Liver (tissue), 3 donors: ENCODE measurements around the gene NAA10.

ENCODE experiments used
- EGR1 ChIP-seq, 2 donors: IDR thresholded peaks; 2 replicates each; pipeline ENCODE4 v1.6.1; 2016 to 2018; ENCODE audit warnings: antibody characterized with exemption in 2 of 2, low read depth in 2 of 2
- FOXA1 ChIP-seq: IDR thresholded peaks from 2 replicates; pipeline ENCODE4 v1.6.1; 2016; ENCODE audit warnings: antibody characterized with exemption
- GABPA ChIP-seq, 2 donors: IDR thresholded peaks in 1 of 2; conservative IDR thresholded peaks in 1 of 2; 2 replicates each; pipeline ENCODE4 v1.6.1; 2016; ENCODE audit warnings: antibody characterized with exemption in 2 of 2, mild to moderate bottlenecking in 1 of 2, moderate library complexity in 1 of 2
- JUND ChIP-seq, 2 donors: IDR thresholded peaks; 2 replicates each; pipeline ENCODE4 v1.6.1; 2016; ENCODE audit warnings: antibody characterized with exemption in 2 of 2
- RAD21 ChIP-seq, 2 donors: IDR thresholded peaks; 2 replicates each; pipeline ENCODE4 v1.6.1; 2016; ENCODE audit warnings: antibody characterized with exemption in 2 of 2, mild to moderate bottlenecking in 2 of 2
- RXRA ChIP-seq, 2 donors: IDR thresholded peaks; 2 replicates each; pipeline ENCODE4 v1.6.1; 2017 to 2018; ENCODE audit warnings: antibody characterized with exemption in 2 of 2, mild to moderate bottlenecking in 1 of 2
- SP1 ChIP-seq: IDR thresholded peaks from 2 replicates; pipeline ENCODE4 v1.6.1; 2018; ENCODE audit warnings: antibody characterized with exemption, mild to moderate bottlenecking
- TAF1 ChIP-seq: conservative IDR thresholded peaks from 2 replicates; pipeline ENCODE4 v1.6.1; 2016; ENCODE audit warnings: antibody characterized with exemption, mild to moderate bottlenecking
- YY1 ChIP-seq: IDR thresholded peaks from 2 replicates; pipeline ENCODE4 v1.6.1; 2016; ENCODE audit warnings: antibody characterized with exemption, mild to moderate bottlenecking
- TF ChIP-seq, protein P1 (sequence below): fragments of 150-350 bp; IDR thresholded peaks from 2 replicates; pipeline ENCODE4 v1.5.1; 2017; ENCODE audit warnings: improper control_type of control experiment, low read depth, low read length; ENCODE audit not compliant: missing input control
- TF ChIP-seq, protein P2 (sequence below): IDR thresholded peaks from 2 replicates; pipeline ENCODE4 v1.6.1; 2016; ENCODE audit warnings: antibody characterized with exemption
- TF ChIP-seq, protein P3 (sequence below): IDR thresholded peaks from 2 replicates; pipeline ENCODE4 v1.6.1; 2016; ENCODE audit warnings: antibody characterized with exemption
- TF ChIP-seq, protein P4 (sequence below): IDR thresholded peaks from 2 replicates; pipeline ENCODE4 v1.6.1; 2016; ENCODE audit warnings: antibody characterized with exemption, mild to moderate bottlenecking
- donor health status: healthy.
- donor health status: healthy.

DNA sequence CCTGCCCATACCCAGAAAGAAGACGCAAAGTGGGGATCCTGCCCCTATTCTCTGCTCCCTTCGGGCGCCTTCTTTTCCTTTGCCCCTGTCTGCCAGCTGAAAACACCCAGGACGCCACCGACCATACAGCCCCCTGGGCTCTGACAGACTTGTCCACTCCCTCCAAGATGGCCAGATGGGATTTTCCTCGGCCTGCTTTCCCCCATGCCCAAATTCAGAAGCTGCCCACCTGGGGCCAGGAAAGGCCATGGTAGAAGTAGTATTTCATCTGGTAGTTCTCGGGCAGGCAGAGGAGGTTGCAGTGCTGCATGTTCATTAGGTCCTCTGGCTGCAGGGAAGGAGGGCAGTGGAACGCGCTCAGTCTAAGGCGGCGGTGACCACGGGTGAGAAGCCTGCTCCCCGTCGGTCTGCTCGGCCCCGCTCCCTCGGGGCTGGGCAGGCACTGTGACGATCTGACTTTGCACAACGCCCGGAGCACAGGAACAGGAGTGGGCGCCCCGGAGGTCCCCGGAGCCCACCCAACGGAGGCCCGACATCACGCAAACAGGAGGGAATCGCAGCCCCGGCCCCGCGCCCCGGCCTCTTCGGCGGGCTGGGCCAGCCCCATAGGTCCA lies 582 bp downstream of the NAA10 start:
- no peak for TF ChIP-seq RAD21 (IDR thresholded peaks at IDR 0.05)
- no peak for TF ChIP-seq TAF1
- TF ChIP-seq, protein P1, sequence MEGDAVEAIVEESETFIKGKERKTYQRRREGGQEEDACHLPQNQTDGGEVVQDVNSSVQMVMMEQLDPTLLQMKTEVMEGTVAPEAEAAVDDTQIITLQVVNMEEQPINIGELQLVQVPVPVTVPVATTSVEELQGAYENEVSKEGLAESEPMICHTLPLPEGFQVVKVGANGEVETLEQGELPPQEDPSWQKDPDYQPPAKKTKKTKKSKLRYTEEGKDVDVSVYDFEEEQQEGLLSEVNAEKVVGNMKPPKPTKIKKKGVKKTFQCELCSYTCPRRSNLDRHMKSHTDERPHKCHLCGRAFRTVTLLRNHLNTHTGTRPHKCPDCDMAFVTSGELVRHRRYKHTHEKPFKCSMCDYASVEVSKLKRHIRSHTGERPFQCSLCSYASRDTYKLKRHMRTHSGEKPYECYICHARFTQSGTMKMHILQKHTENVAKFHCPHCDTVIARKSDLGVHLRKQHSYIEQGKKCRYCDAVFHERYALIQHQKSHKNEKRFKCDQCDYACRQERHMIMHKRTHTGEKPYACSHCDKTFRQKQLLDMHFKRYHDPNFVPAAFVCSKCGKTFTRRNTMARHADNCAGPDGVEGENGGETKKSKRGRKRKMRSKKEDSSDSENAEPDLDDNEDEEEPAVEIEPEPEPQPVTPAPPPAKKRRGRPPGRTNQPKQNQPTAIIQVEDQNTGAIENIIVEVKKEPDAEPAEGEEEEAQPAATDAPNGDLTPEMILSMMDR: no peak
- TF ChIP-seq JUND (IDR thresholded peaks at IDR 0.05): no peak
- TF ChIP-seq RXRA (IDR thresholded peaks at IDR 0.05): no peak
- TF ChIP-seq, protein P2, sequence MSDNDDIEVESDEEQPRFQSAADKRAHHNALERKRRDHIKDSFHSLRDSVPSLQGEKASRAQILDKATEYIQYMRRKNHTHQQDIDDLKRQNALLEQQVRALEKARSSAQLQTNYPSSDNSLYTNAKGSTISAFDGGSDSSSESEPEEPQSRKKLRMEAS: no peak
- TF ChIP-seq SP1: no peak
- TF ChIP-seq, protein P3, sequence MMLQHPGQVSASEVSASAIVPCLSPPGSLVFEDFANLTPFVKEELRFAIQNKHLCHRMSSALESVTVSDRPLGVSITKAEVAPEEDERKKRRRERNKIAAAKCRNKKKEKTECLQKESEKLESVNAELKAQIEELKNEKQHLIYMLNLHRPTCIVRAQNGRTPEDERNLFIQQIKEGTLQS: no peak
- no peak for TF ChIP-seq YY1
- TF ChIP-seq, protein P4, sequence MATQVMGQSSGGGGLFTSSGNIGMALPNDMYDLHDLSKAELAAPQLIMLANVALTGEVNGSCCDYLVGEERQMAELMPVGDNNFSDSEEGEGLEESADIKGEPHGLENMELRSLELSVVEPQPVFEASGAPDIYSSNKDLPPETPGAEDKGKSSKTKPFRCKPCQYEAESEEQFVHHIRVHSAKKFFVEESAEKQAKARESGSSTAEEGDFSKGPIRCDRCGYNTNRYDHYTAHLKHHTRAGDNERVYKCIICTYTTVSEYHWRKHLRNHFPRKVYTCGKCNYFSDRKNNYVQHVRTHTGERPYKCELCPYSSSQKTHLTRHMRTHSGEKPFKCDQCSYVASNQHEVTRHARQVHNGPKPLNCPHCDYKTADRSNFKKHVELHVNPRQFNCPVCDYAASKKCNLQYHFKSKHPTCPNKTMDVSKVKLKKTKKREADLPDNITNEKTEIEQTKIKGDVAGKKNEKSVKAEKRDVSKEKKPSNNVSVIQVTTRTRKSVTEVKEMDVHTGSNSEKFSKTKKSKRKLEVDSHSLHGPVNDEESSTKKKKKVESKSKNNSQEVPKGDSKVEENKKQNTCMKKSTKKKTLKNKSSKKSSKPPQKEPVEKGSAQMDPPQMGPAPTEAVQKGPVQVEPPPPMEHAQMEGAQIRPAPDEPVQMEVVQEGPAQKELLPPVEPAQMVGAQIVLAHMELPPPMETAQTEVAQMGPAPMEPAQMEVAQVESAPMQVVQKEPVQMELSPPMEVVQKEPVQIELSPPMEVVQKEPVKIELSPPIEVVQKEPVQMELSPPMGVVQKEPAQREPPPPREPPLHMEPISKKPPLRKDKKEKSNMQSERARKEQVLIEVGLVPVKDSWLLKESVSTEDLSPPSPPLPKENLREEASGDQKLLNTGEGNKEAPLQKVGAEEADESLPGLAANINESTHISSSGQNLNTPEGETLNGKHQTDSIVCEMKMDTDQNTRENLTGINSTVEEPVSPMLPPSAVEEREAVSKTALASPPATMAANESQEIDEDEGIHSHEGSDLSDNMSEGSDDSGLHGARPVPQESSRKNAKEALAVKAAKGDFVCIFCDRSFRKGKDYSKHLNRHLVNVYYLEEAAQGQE: no peak
- TF ChIP-seq EGR1 (IDR thresholded peaks at IDR 0.05; ENCODE audit: low read depth in 2 of 2): no peak
- TF ChIP-seq FOXA1: no peak
- TF ChIP-seq GABPA (IDR thresholded peaks at IDR 0.05 in 1 of 2, conservative IDR thresholded peaks at IDR 0.05 in 1 of 2): no peak
